ENCODE measurements around the gene SEC24B. TPM values are rescaled to one million over a fixed set of nuclear protein-coding genes. Genes with fewer than 3 reads are reported as not detected.

Gene SEC24B
- total RNA-seq, 1 experiment from 2014 or later = 39.3 TPM

DNA sequence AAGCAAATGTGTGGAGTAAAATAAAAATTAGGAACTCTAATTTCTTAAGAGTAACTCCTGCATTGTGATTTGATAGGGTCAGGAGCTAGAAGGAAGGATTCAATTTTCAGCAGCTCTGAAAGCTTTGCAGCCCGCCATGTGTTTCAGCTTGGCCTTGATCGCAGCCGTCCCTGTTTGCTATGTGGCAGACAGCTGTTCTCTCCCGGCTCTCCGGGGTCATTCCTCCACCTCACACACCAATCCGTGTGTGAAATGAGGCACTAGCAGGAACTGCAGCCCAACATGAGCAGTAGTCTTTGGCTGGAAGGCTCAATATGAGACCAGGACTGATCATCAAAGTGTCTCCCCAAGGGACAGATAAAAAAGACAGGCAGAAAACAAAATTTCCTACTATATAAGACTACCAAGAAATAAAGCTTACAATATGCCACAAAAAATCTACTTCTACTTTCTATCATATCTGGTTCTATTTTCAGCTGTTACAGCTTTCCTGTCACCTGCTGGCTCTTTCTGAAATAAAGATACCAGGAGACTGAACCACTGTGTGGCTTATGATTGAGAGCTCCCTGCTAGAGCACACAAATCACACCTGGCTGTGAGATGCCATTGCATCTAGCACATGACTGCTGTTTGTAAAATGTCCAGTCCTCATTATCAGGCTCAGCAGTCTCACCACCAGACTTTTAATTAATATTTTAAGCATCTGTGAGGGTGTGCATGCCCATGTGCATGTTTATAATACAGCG lies 44.1 kb upstream of the SEC24B start:
- Histone ChIP-seq H3K4me1 (ENCODE audit: insufficient read depth, low read length, poor library complexity, severe bottlenecking) (no peaks in the 10 kb centered on the region), H3K27ac (ENCODE audit: low read depth, low read length, poor library complexity, severe bottlenecking) (no peak overlapping the region), H3K27me3 (replicated peaks; ENCODE audit: insufficient read depth, low read depth, low read length, poor library complexity) (no peaks in the 10 kb centered on the region), H3K9me3 (ENCODE audit: low read depth, low read length, poor library complexity, severe bottlenecking) (no peaks in the 10 kb centered on the region), H3K36me3 (ENCODE audit: insufficient read depth, low read length, poor library complexity, severe bottlenecking) (no peaks in the 10 kb centered on the region), H3K4me3 (ENCODE audit: low read depth, low read length, poor library complexity, severe bottlenecking) (no peak overlapping the region)
- CTCF ChIA-PET = no interaction called here
- intact Hi-C loops (cut with micrococcal nuclease; ENCODE audit: unreplicated experiment) = no loop called here
- no TSS peak for BruUV-seq (replicated peaks)
- POLR2A ChIA-PET (ENCODE audit: low non-redundant PET) = no interaction called here
- TF ChIP-seq, protein P1, sequence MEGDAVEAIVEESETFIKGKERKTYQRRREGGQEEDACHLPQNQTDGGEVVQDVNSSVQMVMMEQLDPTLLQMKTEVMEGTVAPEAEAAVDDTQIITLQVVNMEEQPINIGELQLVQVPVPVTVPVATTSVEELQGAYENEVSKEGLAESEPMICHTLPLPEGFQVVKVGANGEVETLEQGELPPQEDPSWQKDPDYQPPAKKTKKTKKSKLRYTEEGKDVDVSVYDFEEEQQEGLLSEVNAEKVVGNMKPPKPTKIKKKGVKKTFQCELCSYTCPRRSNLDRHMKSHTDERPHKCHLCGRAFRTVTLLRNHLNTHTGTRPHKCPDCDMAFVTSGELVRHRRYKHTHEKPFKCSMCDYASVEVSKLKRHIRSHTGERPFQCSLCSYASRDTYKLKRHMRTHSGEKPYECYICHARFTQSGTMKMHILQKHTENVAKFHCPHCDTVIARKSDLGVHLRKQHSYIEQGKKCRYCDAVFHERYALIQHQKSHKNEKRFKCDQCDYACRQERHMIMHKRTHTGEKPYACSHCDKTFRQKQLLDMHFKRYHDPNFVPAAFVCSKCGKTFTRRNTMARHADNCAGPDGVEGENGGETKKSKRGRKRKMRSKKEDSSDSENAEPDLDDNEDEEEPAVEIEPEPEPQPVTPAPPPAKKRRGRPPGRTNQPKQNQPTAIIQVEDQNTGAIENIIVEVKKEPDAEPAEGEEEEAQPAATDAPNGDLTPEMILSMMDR (conservative IDR thresholded peaks at IDR 0.05; ENCODE audit: low read depth, low read length) = no peak
- no peak for TF ChIP-seq EZH2 (IDR thresholded peaks at IDR 0.05; ENCODE audit: borderline replicate concordance, low read depth, low read length, poor library complexity, severe bottlenecking)
- DNase-seq (ENCODE audit: low spot score) = no peak

DNA sequence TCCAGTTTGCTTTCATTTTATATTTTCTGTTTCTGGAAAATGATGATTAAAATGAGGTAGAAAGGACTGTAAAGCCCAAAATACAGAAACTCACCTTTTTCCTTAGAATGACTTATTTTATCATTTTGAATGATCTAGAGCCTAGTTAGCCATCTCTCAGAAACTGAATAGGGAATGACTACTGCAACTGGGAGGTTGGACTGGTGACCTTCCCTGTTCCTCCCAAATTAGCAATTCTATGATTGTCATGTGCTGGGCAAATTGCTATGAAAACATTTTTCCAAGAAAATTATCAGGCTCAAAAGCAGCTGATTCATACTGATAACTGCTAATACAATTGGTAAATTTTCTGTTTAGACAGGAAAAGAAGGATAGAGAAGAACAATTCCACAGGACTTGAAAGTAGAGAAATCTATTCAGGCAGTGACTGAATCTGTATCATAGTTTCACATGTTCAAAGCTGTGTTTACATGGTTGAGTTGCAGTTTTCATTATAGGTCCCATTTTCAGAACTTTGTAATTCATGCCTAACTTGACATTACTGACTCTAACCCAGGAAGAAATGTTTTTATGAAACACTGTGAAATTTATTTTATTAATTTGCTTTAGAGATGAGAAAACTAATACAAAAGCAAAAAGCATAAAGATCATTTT lies 43.4 kb upstream of the SEC24B start:
- Histone ChIP-seq H3K27me3 (replicated peaks; ENCODE audit: insufficient read depth, low read depth, low read length, poor library complexity) (no peaks in the 10 kb centered on the region), H3K4me3 (ENCODE audit: low read depth, low read length, poor library complexity, severe bottlenecking) (no peak overlapping the region), H3K27ac (ENCODE audit: low read depth, low read length, poor library complexity, severe bottlenecking) (no peak overlapping the region), H3K4me1 (ENCODE audit: insufficient read depth, low read length, poor library complexity, severe bottlenecking) (no peaks in the 10 kb centered on the region), H3K9me3 (ENCODE audit: low read depth, low read length, poor library complexity, severe bottlenecking) (no peaks in the 10 kb centered on the region), H3K36me3 (ENCODE audit: insufficient read depth, low read length, poor library complexity, severe bottlenecking) (no peaks in the 10 kb centered on the region)
- no TSS peak for BruUV-seq (replicated peaks)
- ChIA-PET CTCF (no interaction called here), POLR2A (ENCODE audit: low non-redundant PET) (no interaction called here)
- intact Hi-C loops (cut with micrococcal nuclease; ENCODE audit: unreplicated experiment) = no loop called here
- DNase-seq (ENCODE audit: low spot score) = no peak
- TF ChIP-seq, protein P1 (conservative IDR thresholded peaks at IDR 0.05; ENCODE audit: low read depth, low read length) = no peak
- TF ChIP-seq EZH2 (IDR thresholded peaks at IDR 0.05; ENCODE audit: borderline replicate concordance, low read depth, low read length, poor library complexity, severe bottlenecking) = no peak

DNA sequence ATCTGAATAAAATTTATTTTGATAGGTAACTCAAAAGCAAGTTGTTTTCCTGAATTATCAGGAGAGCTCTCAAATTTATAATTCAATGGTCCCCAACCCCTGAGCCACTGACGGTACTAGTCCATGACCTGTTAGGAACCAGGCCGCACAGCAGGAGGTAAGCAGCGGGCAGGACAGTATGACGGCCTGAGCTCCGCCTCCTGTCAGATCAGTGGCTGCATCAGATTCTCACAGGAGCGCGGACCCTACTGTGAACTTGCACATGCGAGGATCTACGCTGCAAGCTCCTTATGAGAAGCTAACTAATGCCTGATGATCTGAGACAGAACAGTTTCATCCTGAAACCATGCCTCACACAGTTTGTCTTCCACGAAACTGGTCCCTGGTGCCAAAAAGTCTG lies 37.9 kb upstream of the SEC24B start:
- no TSS peak for BruUV-seq (replicated peaks)
- Histone ChIP-seq H3K4me3 (ENCODE audit: low read depth, low read length, poor library complexity, severe bottlenecking) (no peak overlapping the region), H3K4me1 (ENCODE audit: insufficient read depth, low read length, poor library complexity, severe bottlenecking) (no peaks in the 10 kb centered on the region), H3K27ac (ENCODE audit: low read depth, low read length, poor library complexity, severe bottlenecking) (no peak overlapping the region), H3K9me3 (ENCODE audit: low read depth, low read length, poor library complexity, severe bottlenecking) (no peaks in the 10 kb centered on the region), H3K27me3 (replicated peaks; ENCODE audit: insufficient read depth, low read depth, low read length, poor library complexity) (no peaks in the 10 kb centered on the region), H3K36me3 (ENCODE audit: insufficient read depth, low read length, poor library complexity, severe bottlenecking) (no peaks in the 10 kb centered on the region)
- CTCF ChIA-PET = no interaction called here
- intact Hi-C loops (cut with micrococcal nuclease; ENCODE audit: unreplicated experiment) = no loop called here
- no peak for TF ChIP-seq EZH2 (IDR thresholded peaks at IDR 0.05; ENCODE audit: borderline replicate concordance, low read depth, low read length, poor library complexity, severe bottlenecking)
- TF ChIP-seq, protein P1 (conservative IDR thresholded peaks at IDR 0.05; ENCODE audit: low read depth, low read length) = no peak
- no peak for DNase-seq (ENCODE audit: low spot score)
- POLR2A ChIA-PET (ENCODE audit: low non-redundant PET) = no interaction called here
